SH-SY5Y (cell line): ENCODE measurements around the gene DDX49.

Experiments
- GATA2 ChIP-seq: IDR thresholded peaks from 2 replicates; pipeline ENCODE4 v1.6.1; 2011; ENCODE audit warnings: mild to moderate bottlenecking, low read depth, low read length
- GATA3 ChIP-seq: IDR thresholded peaks from 2 replicates; pipeline ENCODE4 v1.6.1; 2011; ENCODE audit warnings: low read depth, mild to moderate bottlenecking, low read length, moderate library complexity

GRCh38 chr19:18932216-18932841 lies 12.8 kb downstream of the DDX49 start:
- TF ChIP-seq GATA3 (no peak), GATA2 (no peak)
